ENCODE results near the gene B3GNT9.
"Not testable (repeated sequence)": the region's sequence is repeated elsewhere in the genome, so short reads cannot be mapped to it uniquely, and the experiment has no call there.

B3GNT9 gene

DNA sequence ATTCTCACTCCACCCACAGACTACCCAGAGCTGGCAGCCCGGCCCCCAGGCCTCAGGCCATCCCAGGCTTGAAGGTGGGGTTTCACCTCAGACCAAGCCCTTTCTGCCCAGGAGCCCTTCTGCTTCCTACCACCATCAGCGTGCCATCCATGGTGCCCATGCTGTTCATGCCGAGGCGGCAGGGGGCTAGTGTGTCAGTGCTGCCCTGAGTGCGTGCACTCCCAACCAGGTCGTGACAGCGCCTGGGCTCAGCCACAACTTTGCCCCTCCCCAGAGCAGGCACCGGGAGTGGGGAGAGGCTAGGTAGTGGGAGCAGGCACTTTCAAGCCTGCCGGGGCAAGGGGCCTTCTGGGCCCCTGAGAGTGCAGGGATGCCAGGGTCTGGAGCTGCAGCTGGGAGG is 8.5 kb downstream of the B3GNT9 start:
- ATAC-seq (no peak), DNase-seq (no peak)
- Mint-ChIP-seq H3K27me3 (no peaks in the 10 kb centered on the region), H3K27ac (no peak overlapping the region), H3K4me1 (no peaks in the 10 kb centered on the region), H3K4me3 (no peak overlapping the region), H3K9me3 (no peaks in the 10 kb centered on the region), H3K36me3 (ENCODE audit: low read depth) (peaks cover 59% of the 10 kb centered on the region)

DNA sequence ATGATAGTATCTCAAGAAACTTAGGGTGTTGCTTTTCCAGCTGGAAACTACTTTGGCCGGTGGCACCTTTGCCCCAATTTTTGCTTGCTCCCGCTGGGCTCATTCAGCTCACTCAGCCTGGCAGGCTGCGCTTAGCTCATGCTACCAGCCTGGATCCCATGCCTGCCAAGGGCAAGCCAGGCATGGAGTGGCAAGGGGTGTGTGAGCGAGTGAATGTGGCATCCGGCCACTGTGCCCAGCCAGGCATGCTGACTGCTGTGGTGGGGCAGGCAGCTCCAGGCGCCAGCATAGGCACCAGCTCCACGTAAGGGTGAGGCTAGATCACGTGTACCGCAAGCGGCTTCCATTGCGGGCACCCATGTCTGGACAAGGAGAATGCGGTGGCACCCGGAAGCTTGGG is 9.4 kb downstream of the B3GNT9 start:
- Mint-ChIP-seq H3K4me1 (no peaks in the 10 kb centered on the region), H3K27ac (no peak overlapping the region), H3K36me3 (ENCODE audit: low read depth) (peaks cover 62% of the 10 kb centered on the region), H3K9me3 (no peaks in the 10 kb centered on the region), H3K4me3 (no peak overlapping the region), H3K27me3 (no peaks in the 10 kb centered on the region)
- ATAC-seq (no peak), DNase-seq (no peak)

DNA sequence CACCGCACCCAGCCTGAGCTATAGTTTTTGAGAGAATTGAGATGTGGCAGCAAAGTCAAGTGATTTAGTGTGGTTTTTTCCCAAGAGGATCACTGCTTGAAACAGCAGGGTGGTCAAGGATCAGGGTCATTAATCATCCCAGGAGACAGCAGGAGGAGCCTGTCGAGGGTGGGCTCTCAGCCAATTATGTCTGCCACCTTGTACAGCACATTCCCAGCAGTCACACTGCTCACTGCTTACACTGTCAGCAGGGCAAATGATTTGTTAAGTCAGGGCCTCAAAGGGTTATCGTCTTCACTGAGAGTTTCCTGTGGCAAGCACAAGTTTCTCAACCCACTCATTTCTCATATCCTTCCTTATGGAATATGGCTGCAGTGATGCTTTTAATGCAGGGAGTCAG is 13.2 kb downstream of the B3GNT9 start:
- H3K9me3 Mint-ChIP-seq, result no peaks in the 10 kb centered on the region
- ATAC-seq (no peak), DNase-seq (no peak)
- H3K27ac Mint-ChIP-seq, result no peak overlapping the region
- peaks cover 65% of the 10 kb centered on the region for H3K36me3 Mint-ChIP-seq (ENCODE audit: low read depth)
- no peaks in the 10 kb centered on the region for H3K27me3 Mint-ChIP-seq
- no peaks in the 10 kb centered on the region for H3K4me1 Mint-ChIP-seq
- no peak overlapping the region for H3K4me3 Mint-ChIP-seq

DNA sequence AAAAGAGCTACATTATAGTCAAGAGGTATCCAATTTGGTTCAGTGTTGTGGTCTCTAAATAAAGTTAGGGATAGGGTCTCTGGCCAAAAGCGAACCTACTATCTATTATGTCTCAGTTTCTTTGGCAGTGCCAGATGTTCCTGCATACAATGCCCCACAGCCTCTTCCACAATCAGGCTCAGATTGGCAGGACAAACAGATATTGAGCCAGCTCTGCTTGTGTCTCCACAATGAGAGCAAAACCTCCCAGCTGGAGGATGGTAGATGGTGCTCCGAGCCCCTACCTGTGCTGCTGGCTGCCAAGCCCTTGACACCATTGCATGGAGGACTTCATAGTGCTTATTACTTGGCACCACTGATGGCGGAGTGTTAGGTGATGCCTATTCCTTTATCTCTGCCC is 21.4 kb downstream of the B3GNT9 start:
- H3K4me3 Mint-ChIP-seq, result no peak overlapping the region
- no peaks in the 10 kb centered on the region for H3K4me1 Mint-ChIP-seq
- no peak for DNase-seq
- H3K36me3 Mint-ChIP-seq (ENCODE audit: low read depth), result peaks cover 26% of the 10 kb centered on the region
- no peak for ATAC-seq
- no peaks in the 10 kb centered on the region for H3K27me3 Mint-ChIP-seq
- H3K9me3 Mint-ChIP-seq, result no peaks in the 10 kb centered on the region
- no peak overlapping the region for H3K27ac Mint-ChIP-seq

DNA sequence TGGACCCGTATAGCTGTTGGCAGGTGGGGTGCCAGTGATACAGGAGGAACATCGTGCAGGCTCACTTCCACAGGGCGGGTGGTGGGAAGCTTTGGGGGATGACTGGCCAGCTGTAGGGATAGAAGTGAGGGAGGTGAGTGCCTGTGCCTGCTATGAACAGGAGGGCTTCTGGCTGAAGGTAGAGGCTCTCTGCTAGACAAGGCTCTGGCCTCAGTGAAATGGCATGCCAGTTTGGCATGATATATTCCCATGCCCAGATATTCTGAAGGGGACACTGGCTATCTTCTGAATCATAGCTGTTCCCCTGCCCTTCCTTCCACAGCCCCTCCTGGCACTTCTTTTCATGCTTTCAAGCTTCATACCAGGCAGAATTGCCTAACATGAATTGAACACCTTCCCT is 21.9 kb downstream of the B3GNT9 start:
- DNase-seq, result no peak
- Mint-ChIP-seq H3K36me3 (ENCODE audit: low read depth) (peaks cover 27% of the 10 kb centered on the region), H3K9me3 (no peaks in the 10 kb centered on the region), H3K27me3 (no peaks in the 10 kb centered on the region), H3K4me3 (no peak overlapping the region), H3K4me1 (no peaks in the 10 kb centered on the region), H3K27ac (no peak overlapping the region)
- ATAC-seq, result no peak

DNA sequence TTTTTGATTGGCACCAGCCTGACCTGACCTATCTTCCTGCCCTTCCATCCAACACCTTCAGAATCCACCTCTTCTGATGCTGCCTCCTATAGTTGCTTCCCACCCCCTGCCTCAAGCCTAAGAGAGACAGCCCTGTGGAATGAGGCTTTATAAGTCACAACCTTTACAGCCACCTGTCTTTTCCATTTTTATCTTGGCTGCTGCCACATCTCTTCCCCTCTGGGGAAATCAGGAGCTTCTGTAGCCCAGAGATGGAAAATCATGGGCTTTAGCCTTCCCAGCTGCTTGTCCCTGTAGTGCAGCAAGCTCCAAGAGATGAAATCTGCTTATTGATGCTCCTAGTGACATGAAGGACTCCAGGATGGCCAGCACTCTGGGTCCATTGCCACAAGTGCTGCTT is 22.4 kb downstream of the B3GNT9 start:
- Mint-ChIP-seq H3K36me3 (ENCODE audit: low read depth) (peaks cover 32% of the 10 kb centered on the region), H3K9me3 (no peaks in the 10 kb centered on the region)

DNA sequence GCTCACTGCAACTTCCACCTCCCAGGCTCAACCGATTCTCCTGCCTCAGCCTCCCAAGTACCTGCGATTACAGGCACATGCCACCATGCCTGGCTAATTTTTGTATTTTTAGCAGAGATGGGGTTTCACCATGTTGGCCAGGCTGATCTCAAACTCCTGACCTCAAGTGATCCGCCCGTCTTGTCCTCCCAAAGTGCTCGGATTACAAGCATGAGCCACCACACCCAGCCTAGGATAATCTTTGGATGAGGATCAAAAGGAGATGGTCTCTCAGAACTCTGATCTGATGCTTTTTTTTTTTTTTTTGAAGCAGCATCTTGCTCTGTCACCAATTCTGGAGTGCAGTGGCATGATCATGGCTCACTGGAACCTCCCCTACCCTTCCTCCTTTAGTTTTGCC is 28.0 kb downstream of the B3GNT9 start:
- H3K4me1 Mint-ChIP-seq, H3K9me3 Mint-ChIP-seq, ATAC-seq, DNase-seq, H3K27ac Mint-ChIP-seq, H3K27me3 Mint-ChIP-seq, H3K4me3 Mint-ChIP-seq: not testable (repeated sequence)
- peaks cover 29% of the 10 kb centered on the region for H3K36me3 Mint-ChIP-seq (ENCODE audit: low read depth)

More for the DNA sequence above, 22.4 kb downstream of the B3GNT9 start:
- Mint-ChIP-seq H3K4me3 (no peak overlapping the region), H3K4me1 (no peaks in the 10 kb centered on the region), H3K27ac (no peak overlapping the region), H3K27me3 (no peaks in the 10 kb centered on the region)
- no peak for ATAC-seq
- no peak for DNase-seq

DNA sequence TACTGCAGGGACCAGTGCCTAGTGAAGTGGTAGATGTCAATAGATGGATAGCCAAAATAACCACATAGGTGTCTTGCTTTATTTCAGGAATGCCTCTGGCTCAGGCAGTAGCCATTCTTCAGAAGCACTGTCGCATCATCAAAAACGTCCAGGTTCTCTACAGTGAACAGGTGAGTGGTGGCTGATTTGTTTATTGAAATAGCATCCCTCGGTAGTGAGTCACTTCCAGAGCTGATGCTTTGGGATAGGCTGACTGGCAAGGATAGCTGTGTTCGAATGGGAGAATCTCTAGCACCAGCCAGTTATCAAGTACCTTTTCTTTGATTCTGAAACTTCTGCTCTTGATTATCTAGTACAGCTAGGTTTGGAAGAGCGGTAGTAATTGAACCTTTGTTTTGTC is 30.8 kb downstream of the B3GNT9 start:
- no peak for ATAC-seq
- no peaks in the 10 kb centered on the region for H3K27me3 Mint-ChIP-seq
- no peaks in the 10 kb centered on the region for H3K4me1 Mint-ChIP-seq
- DNase-seq, result no peak
- no peaks in the 10 kb centered on the region for H3K9me3 Mint-ChIP-seq
- H3K27ac Mint-ChIP-seq, result no peak overlapping the region
- H3K36me3 Mint-ChIP-seq (ENCODE audit: low read depth), result peaks cover 23% of the 10 kb centered on the region
- no peak overlapping the region for H3K4me3 Mint-ChIP-seq

DNA sequence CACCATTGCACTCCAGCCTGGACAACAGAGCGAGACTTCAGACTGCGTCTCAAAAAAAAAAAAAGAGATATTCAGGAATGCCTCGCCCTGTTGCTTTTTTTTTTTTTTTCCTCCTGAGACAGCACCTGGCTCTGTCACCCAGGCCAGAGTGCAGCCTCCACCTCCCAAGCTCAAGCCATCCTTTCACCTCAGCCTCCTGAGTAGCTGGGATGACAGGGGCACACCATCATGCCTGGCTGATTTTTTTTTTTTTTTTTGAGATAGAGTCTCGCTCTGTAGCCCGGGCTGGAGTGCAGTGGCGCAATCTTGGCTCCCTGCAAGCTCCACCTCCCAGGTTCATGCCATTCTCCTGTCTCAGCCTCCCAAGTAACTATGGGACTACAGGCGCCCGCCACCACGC is 33.1 kb downstream of the B3GNT9 start:
- no peaks in the 10 kb centered on the region for H3K9me3 Mint-ChIP-seq
- no peak overlapping the region for H3K27ac Mint-ChIP-seq
- no peak for DNase-seq
- H3K36me3 Mint-ChIP-seq (ENCODE audit: low read depth), result peaks cover 11% of the 10 kb centered on the region
- ATAC-seq, result no peak
- peaks cover under 1% of the 10 kb centered on the region for H3K4me1 Mint-ChIP-seq
- no peak overlapping the region for H3K4me3 Mint-ChIP-seq
- H3K27me3 Mint-ChIP-seq, result no peaks in the 10 kb centered on the region

DNA sequence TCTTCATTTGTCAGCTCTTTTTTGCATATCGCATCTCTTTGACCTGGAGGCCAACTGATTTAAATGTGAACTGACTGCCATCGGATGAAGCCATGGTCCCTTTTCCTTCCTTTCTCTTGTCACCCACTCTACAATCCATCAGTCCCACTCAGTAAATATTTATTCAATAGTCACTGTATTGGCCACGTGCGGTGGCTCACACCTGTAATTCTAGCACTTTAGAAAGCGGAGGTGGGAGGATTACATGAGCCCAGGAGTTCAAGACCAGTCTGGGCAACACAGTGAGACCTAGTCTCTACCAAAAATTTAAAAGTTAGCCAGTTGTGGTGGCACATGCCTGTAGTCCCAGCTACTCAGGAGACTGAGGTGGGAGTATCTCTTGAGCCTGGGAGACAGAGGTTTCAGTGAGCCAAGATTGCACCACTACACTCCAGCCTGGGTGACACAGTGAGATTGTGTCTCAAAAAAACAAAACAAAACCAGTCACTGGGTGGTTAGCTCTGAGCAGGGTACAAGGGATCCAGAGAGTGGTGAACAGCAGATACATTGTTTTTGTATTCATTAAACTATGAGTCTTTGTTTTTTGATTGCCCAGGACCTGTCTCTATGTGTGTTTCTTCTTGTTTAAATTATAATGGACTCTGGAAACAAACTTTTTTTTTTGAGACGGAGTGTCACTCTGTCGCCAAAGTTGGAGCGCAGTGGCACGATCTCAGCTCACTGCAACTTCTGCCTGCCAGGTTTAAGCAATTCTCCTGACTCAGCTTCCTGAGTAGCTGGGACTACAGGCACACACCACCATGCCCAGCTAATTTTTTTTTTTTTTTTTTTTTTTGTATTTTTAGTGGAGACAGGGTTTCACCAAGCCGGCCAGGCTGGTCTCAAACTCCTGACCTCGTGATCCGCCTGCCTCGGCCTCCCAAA is 34.1 kb downstream of the B3GNT9 start:
- no peaks in the 10 kb centered on the region for H3K27me3 Mint-ChIP-seq
- no peak for DNase-seq

DNA sequence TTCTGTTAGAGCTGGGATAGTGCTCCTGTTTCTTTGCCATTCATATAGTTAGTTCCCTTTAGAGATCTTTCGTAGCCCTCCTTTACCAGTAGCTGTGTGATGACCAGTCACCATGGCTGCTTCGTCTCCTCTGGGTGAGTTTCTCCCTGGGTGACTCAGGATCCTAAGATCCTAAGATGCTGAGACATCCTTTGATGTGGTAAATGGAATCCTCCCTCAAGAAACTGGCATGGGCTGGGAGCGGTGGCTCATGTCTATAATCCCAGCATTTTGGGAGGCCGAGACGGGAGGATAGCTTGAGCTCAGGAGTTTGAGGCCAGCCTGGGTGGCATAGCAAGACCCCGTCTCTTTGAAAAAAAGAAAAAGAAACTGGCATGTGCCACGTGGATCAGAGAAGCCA is 35.2 kb downstream of the B3GNT9 start:
- peaks cover 3% of the 10 kb centered on the region for H3K36me3 Mint-ChIP-seq (ENCODE audit: low read depth)
- no peaks in the 10 kb centered on the region for H3K9me3 Mint-ChIP-seq
- H3K27me3 Mint-ChIP-seq, result no peaks in the 10 kb centered on the region
- H3K4me3 Mint-ChIP-seq, result no peak overlapping the region
- no peak overlapping the region for H3K27ac Mint-ChIP-seq
- no peak for ATAC-seq
- DNase-seq, result no peak
- peaks cover 21% of the 10 kb centered on the region for H3K4me1 Mint-ChIP-seq

More for the DNA sequence above, 34.1 kb downstream of the B3GNT9 start:
- no peak overlapping the region for H3K27ac Mint-ChIP-seq
- ATAC-seq, result no peak
- H3K9me3 Mint-ChIP-seq, result no peaks in the 10 kb centered on the region
- peaks cover 6% of the 10 kb centered on the region for H3K36me3 Mint-ChIP-seq (ENCODE audit: low read depth)
- H3K4me3 Mint-ChIP-seq, result no peak overlapping the region
- H3K4me1 Mint-ChIP-seq, result peaks cover 11% of the 10 kb centered on the region

DNA sequence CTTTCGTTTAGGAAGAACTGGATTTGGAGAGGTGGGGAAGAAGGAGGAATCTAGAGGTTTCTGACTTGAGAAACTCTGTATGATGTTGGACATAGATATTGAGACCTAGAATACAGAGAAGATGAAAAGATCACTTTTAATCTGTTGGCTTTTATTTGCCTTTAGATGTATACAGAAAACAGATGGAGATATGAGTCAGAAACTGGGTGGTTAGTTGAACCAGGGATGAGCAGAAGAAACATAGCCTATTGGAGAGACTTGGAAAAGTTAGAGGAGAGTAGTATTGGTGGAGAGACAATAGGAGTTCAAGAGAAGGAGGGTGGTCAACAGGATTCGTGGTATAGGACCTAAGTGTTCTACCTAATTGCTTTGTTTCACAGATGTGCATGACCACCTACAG is 36.0 kb downstream of the B3GNT9 start:
- H3K9me3 Mint-ChIP-seq, result no peaks in the 10 kb centered on the region
- H3K27me3 Mint-ChIP-seq, result no peaks in the 10 kb centered on the region
- DNase-seq (no peak), ATAC-seq (no peak)
- H3K36me3 Mint-ChIP-seq (ENCODE audit: low read depth), result peaks cover 2% of the 10 kb centered on the region
- no peak overlapping the region for H3K27ac Mint-ChIP-seq
- peaks cover 27% of the 10 kb centered on the region for H3K4me1 Mint-ChIP-seq
- H3K4me3 Mint-ChIP-seq, result no peak overlapping the region

DNA sequence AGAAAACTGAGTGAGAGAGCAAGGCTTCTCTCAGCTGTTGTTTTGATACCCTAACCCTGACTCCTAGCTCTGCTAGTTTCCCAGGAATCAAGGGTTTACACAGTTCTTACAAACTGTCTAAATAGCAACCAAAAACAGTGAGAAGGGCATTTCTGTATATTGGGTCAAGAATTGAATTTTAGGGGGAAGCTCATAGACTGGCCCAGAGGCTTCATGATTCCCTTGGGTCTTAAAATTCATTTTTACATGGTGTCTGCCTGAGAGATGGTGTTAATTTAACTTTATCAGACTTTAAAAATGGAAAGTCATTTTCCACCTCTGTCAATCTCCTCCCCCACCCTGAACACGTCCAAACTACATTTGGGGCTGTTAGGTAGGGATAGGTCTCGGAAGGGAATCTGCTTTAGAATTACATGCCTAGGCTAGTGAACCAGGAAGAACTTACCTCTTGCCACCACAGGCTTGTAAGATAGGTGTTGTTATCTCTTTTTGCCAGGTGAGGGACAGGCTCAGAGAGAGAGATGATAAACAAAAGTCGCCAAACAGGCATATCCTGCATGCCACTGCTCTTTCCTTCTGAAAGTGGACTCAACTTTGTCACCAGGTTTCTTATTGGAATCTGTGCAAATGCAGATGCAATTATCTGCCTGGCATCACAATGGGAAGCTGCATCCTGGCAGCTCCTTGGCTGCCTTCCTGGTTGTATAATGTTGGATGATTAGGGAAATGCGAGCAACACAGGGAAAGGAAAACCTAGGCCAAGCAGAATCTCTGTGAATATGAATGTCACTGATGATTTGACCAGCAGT is 38.0 kb downstream of the B3GNT9 start:
- Mint-ChIP-seq H3K9me3 (no peaks in the 10 kb centered on the region), H3K4me1 (peaks cover 32% of the 10 kb centered on the region), H3K27ac (no peak overlapping the region), H3K36me3 (ENCODE audit: low read depth) (peaks cover 2% of the 10 kb centered on the region), H3K27me3 (no peaks in the 10 kb centered on the region), H3K4me3 (no peak overlapping the region)
- no peak for DNase-seq
- no peak for ATAC-seq

DNA sequence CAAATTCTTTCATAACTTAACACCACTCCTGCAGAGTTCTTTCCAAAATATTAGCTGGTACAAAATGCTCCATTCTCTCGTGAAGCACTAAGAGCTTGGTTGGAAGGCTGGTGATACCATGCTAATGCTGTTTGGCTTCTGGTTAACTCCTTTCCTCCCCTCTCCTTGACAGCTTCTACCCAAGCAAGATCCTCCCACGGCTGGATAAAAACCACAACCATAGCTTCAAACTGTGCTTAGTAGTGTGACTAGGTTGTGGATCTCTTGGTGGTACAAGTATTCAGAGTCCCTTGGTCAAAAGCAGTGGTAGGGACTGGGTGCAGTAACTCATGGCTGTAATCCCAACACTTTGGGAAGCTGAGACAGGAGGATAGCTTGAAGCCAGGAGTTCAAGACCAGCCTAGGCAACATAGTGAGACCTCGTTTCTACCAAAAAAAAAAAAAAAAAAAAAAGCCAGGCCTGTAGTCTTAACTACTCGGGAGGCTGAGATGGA is 38.8 kb downstream of the B3GNT9 start:
- ATAC-seq, result no peak
- H3K27me3 Mint-ChIP-seq, result no peaks in the 10 kb centered on the region
- no peak for DNase-seq
- no peak overlapping the region for H3K27ac Mint-ChIP-seq
- peaks cover 32% of the 10 kb centered on the region for H3K4me1 Mint-ChIP-seq
- no peaks in the 10 kb centered on the region for H3K9me3 Mint-ChIP-seq
- H3K36me3 Mint-ChIP-seq (ENCODE audit: low read depth), result peaks cover 2% of the 10 kb centered on the region
- no peak overlapping the region for H3K4me3 Mint-ChIP-seq

Measured in activated naive CD8-positive, alpha-beta T cell treated with anti-CD3 and anti-CD28 coated beads, Interleukin-2, amount 50 U/mL, for 24 hours (primary cell).